SKM-1 (cell line): Measurements from ENCODE around the gene REELD1.

Experiments used
- DNase-seq: peaks from one replicate; lab custom pipeline; 2025; ENCODE audit not compliant: unreplicated experiment; lab: John Stamatoyannopoulos, UW

Gene REELD1

GRCh38 chr4:146224326-146224966 is 10.1 kb downstream of the REELD1 start:
- no peak for DNase-seq

GRCh38 chr4:146229406-146229805 is 15.1 kb downstream of the REELD1 start:
- DNase-seq: no peak

GRCh38 chr4:146232131-146232722 is 17.9 kb downstream of the REELD1 start:
- DNase-seq: no peak

GRCh38 chr4:146235654-146236177 is 21.4 kb downstream of the REELD1 start:
- DNase-seq: peak; percentile 52

- DNase-seq: no peak
Measured at GRCh38 chr4:146236216-146236615, 21.9 kb downstream of the REELD1 start.

- no peak for DNase-seq
Measured at GRCh38 chr4:146237092-146237491, 22.8 kb downstream of the REELD1 start.

GRCh38 chr4:146238107-146238506 is 23.8 kb downstream of the REELD1 start:
- DNase-seq: no peak

GRCh38 chr4:146243141-146243882 is 29.0 kb downstream of the REELD1 start:
- no peak for DNase-seq

GRCh38 chr4:146243883-146244277 is 29.5 kb downstream of the REELD1 start:
- no peak for DNase-seq

- DNase-seq: no peak
Measured at GRCh38 chr4:146244496-146244895, 30.2 kb downstream of the REELD1 start.

GRCh38 chr4:146245246-146245645 is 30.9 kb downstream of the REELD1 start:
- DNase-seq: no peak

GRCh38 chr4:146245850-146246249 is 31.5 kb downstream of the REELD1 start:
- no peak for DNase-seq

GRCh38 chr4:146246381-146246780 is 32.0 kb downstream of the REELD1 start:
- DNase-seq: no peak

GRCh38 chr4:146247356-146247755 is 33.0 kb downstream of the REELD1 start:
- DNase-seq: no peak

GRCh38 chr4:146252969-146253611 is 38.8 kb downstream of the REELD1 start:
- DNase-seq: no peak

- no peak for DNase-seq
Measured at GRCh38 chr4:146255463-146255862, 41.1 kb downstream of the REELD1 start.

GRCh38 chr4:146255874-146256273 is 41.5 kb downstream of the REELD1 start:
- no peak for DNase-seq

GRCh38 chr4:146256328-146256727 is 42.0 kb downstream of the REELD1 start:
- DNase-seq: no peak

- no peak for DNase-seq
Measured at GRCh38 chr4:146257511-146257910, 43.2 kb downstream of the REELD1 start.

GRCh38 chr4:146260521-146260920 is 46.2 kb downstream of the REELD1 start:
- no peak for DNase-seq

GRCh38 chr4:146261041-146261440 is 46.7 kb downstream of the REELD1 start:
- DNase-seq: no peak

- no peak for DNase-seq
Measured at GRCh38 chr4:146263793-146264192, 49.5 kb downstream of the REELD1 start.
